Osteoblast (primary cell): Measurements from ENCODE around the gene SCN8A. TPM values are rescaled to one million over a fixed set of nuclear protein-coding genes. Genes with fewer than 3 reads are reported as not detected.

Experiments
- DNase-seq: peaks from one replicate; pipeline ENCODE4 v3.0.0; 2011; ENCODE audit warnings: low spot score, mixed read lengths; ENCODE audit not compliant: insufficient read length; ENCODE audit errors: missing footprints
- H2AFZ ChIP-seq: 2 replicates; pipeline ENCODE4 v1.6.0; 2011; ENCODE audit warnings: mild to moderate bottlenecking, low read length
- H3K27ac ChIP-seq: 2 replicates; pipeline ENCODE4 v1.5.1; 2011; ENCODE audit warnings: mild to moderate bottlenecking, low read depth, low read length, moderate library complexity
- H3K27me3 ChIP-seq: 2 replicates; pipeline ENCODE4 v1.6.0; 2012; ENCODE audit warnings: mild to moderate bottlenecking, control low read depth, inconsistent platforms, low read length, moderate library complexity; ENCODE audit not compliant: insufficient read depth
- H3K36me3 ChIP-seq: 2 replicates; pipeline ENCODE4 v1.5.1; 2011; ENCODE audit warnings: mild to moderate bottlenecking, low read length, control low read depth, moderate library complexity; ENCODE audit not compliant: insufficient read depth
- H3K4me1 ChIP-seq: 2 replicates; pipeline ENCODE4 v1.5.1; 2011; ENCODE audit warnings: mild to moderate bottlenecking, low read length, control low read depth, moderate library complexity; ENCODE audit not compliant: insufficient read depth
- H3K4me2 ChIP-seq: 2 replicates; pipeline ENCODE4 v1.6.0; 2011; ENCODE audit warnings: mild to moderate bottlenecking, low read length; ENCODE audit not compliant: insufficient read depth
- H3K4me3 ChIP-seq: fragments of 200-600 bp; sonication (generic); 3 replicates; pipeline ENCODE4 v1.5.1; 2012; ENCODE audit warnings: mild to moderate bottlenecking, low read length, inconsistent platforms; ENCODE audit not compliant: insufficient read depth
- H3K79me2 ChIP-seq: 2 replicates; pipeline ENCODE4 v1.6.0; 2012; ENCODE audit warnings: mild to moderate bottlenecking, low read length, control low read depth, inconsistent platforms; ENCODE audit not compliant: insufficient read depth
- H3K9me3 ChIP-seq: 2 replicates; pipeline ENCODE4 v1.5.1; 2011; ENCODE audit warnings: low read depth, low read length, control low read depth
- H4K20me1 ChIP-seq: 2 replicates; pipeline ENCODE4 v1.6.0; 2012; ENCODE audit warnings: mild to moderate bottlenecking, low read length, control low read depth; ENCODE audit not compliant: insufficient read depth
- total RNA-seq: library from RNA; depleted of rRNA; stranded (reverse); fragments of >200 nt; gene quantifications from 2 replicates; pipeline ENCODE4 v1.2.3, GENCODE V29; 2012
- TF ChIP-seq, protein P1 (sequence below): IDR thresholded peaks from 2 replicates; pipeline ENCODE4 v1.5.1; 2011; ENCODE audit warnings: mild to moderate bottlenecking, low read depth, low read length, moderate library complexity; ENCODE audit errors: extremely low read depth

SCN8A gene
- total RNA-seq, 1 donor, result 26.4 TPM

DNA sequence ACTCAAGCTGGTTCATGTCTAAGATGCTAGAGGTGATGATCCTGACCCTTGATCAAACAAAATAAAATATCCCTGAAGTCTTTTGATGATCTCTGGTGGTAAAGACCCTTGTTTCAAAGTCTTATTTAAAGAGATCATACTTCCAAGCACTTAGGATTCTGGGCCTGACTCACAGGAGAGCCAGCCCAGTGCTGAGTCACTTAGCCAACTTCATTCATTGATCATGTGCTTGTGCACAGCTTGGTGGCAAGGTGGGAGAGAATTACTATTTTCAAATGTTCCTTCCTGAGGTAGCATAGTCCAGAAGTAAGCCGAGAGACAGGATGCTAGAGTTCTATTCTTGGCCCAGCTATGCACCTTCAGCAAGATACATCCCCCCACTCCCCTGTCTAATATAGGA, 40.6 kb downstream of the SCN8A start:
- peaks cover 87% of the 10 kb centered on the region for H3K79me2 ChIP-seq
- peak overlapping the region; percentile 60 for H3K27ac ChIP-seq
- H2AFZ ChIP-seq, result no peak overlapping the region
- H3K9me3 ChIP-seq, result no peaks in the 10 kb centered on the region
- no peaks in the 10 kb centered on the region for H3K36me3 ChIP-seq
- peak; percentile 58 for DNase-seq
- peaks cover 20% of the 10 kb centered on the region for H3K4me1 ChIP-seq
- H3K4me3 ChIP-seq, result no peak overlapping the region
- H3K27me3 ChIP-seq, result no peaks in the 10 kb centered on the region
- H3K4me2 ChIP-seq, result no peak overlapping the region
- H4K20me1 ChIP-seq, result peaks cover 35% of the 10 kb centered on the region
- TF ChIP-seq, protein P1, sequence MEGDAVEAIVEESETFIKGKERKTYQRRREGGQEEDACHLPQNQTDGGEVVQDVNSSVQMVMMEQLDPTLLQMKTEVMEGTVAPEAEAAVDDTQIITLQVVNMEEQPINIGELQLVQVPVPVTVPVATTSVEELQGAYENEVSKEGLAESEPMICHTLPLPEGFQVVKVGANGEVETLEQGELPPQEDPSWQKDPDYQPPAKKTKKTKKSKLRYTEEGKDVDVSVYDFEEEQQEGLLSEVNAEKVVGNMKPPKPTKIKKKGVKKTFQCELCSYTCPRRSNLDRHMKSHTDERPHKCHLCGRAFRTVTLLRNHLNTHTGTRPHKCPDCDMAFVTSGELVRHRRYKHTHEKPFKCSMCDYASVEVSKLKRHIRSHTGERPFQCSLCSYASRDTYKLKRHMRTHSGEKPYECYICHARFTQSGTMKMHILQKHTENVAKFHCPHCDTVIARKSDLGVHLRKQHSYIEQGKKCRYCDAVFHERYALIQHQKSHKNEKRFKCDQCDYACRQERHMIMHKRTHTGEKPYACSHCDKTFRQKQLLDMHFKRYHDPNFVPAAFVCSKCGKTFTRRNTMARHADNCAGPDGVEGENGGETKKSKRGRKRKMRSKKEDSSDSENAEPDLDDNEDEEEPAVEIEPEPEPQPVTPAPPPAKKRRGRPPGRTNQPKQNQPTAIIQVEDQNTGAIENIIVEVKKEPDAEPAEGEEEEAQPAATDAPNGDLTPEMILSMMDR, result no peak

DNA sequence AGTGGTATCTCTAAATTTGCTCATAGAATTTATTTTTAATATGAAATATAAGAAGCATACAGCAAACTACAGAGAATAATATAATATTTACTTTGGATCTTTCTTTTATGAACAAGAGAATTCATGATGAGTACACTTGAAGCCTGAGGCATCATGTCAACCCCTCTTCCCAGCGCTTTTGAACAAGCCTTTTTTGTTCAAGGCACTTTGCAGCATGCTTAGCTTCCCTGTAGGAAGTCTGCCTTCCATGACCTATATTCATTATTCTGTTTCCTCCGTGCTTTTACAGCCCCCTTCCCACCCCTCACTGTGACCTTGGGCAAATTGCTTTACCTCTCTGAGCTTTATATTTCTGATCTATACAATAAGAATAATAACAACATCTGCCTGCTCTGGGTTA, 41.6 kb downstream of the SCN8A start:
- H4K20me1 ChIP-seq, result peaks cover 32% of the 10 kb centered on the region
- H3K27me3 ChIP-seq, result no peaks in the 10 kb centered on the region
- H2AFZ ChIP-seq, result no peak overlapping the region
- H3K4me2 ChIP-seq, result no peak overlapping the region
- H3K79me2 ChIP-seq, result peaks cover 84% of the 10 kb centered on the region
- no peak overlapping the region for H3K27ac ChIP-seq
- no peaks in the 10 kb centered on the region for H3K36me3 ChIP-seq
- TF ChIP-seq, protein P1, result no peak
- H3K4me1 ChIP-seq, result peaks cover 23% of the 10 kb centered on the region
- no peak overlapping the region for H3K4me3 ChIP-seq
- no peaks in the 10 kb centered on the region for H3K9me3 ChIP-seq
- no peak for DNase-seq

DNA sequence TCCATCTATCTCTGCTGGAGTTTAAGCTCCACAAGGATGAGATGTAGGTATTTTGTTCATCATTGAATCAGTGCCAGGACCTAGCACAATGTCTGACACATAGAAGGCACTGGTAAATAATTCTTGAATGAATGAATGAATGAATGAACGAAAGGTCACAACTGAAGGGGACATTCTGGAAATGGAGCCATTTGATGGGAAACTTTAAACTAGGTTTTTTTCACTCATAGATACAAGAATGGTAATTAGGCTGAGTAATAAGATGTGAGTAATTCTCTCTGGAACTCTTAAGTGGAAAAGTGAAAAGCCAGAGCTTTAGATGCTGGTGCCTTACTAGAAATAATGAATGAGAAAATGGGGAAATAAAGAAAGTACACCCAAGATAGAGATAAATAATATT, 44.3 kb downstream of the SCN8A start:
- Histone ChIP-seq H3K27ac (peak overlapping the region; percentile 54), H3K4me2 (no peak overlapping the region), H2AFZ (no peak overlapping the region), H3K4me3 (no peak overlapping the region), H3K36me3 (no peaks in the 10 kb centered on the region), H3K27me3 (no peaks in the 10 kb centered on the region), H3K9me3 (no peaks in the 10 kb centered on the region), H3K79me2 (peaks cover 73% of the 10 kb centered on the region), H3K4me1 (peaks cover 23% of the 10 kb centered on the region), H4K20me1 (peaks cover 17% of the 10 kb centered on the region)
- DNase-seq, result peak; percentile 62
- TF ChIP-seq, protein P1, result no peak

DNA sequence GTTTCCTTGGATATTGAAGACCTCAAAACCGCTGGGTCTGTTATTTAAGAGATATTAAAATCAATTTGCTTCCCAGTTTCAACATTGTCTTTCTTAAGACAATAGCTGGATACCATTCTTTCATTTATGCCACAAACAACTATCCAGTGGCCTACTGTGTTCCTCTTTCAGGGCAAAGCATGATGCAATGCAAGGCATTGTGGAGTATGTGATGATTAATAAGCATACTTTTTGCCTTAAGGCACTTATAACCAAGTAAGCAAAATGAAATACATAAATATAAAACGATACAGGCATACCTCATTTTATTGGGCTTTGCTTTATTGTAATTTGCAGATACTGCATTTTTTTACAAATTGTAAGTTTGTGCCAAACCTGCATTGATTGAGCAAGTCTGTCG, 45.5 kb downstream of the SCN8A start:
- Histone ChIP-seq H3K4me1 (peaks cover 17% of the 10 kb centered on the region), H3K79me2 (peaks cover 72% of the 10 kb centered on the region), H3K27ac (peak overlapping the region; percentile 15), H2AFZ (no peak overlapping the region), H3K36me3 (no peaks in the 10 kb centered on the region), H4K20me1 (peaks cover 13% of the 10 kb centered on the region), H3K9me3 (no peaks in the 10 kb centered on the region), H3K27me3 (no peaks in the 10 kb centered on the region), H3K4me3 (no peak overlapping the region), H3K4me2 (no peak overlapping the region)
- TF ChIP-seq, protein P1, result no peak
- no peak for DNase-seq
